Measurements from ENCODE around the gene FN3K.

FN3K gene

GRCh38 chr17:82788206-82789001 lies 53.0 kb downstream of the FN3K start:
- no peak for TF ChIP-seq CTCF (IDR thresholded peaks at IDR 0.05; ENCODE audit: insufficient read depth, low read length, poor library complexity, severe bottlenecking)
- no peak for TF ChIP-seq EZH2phosphoT487 (conservative IDR thresholded peaks at IDR 0.05; ENCODE audit: low read length)
- Histone ChIP-seq H3K4me3 (ENCODE audit: insufficient read depth, low read length, poor library complexity, severe bottlenecking) (no peak overlapping the region), H3K27ac (ENCODE audit: low read depth, low read length) (no peak overlapping the region), H3K4me2 (ENCODE audit: low read depth, low read length, poor library complexity, severe bottlenecking) (no peak overlapping the region), H4K20me1 (ENCODE audit: low read depth, low read length) (no peaks in the 10 kb centered on the region), H2AFZ (ENCODE audit: low read depth, low read length, severe bottlenecking) (no peak overlapping the region), H3K9me3 (ENCODE audit: insufficient read depth, low read length) (no peaks in the 10 kb centered on the region), H3K27me3 (ENCODE audit: low read length) (no peaks in the 10 kb centered on the region), H3F3A (ENCODE audit: insufficient read depth) (no peaks in the 10 kb centered on the region), H3K36me3 (ENCODE audit: low read length) (no peaks in the 10 kb centered on the region), H3K9me2 (replicated peaks; ENCODE audit: insufficient read depth, low read length) (no peaks in the 10 kb centered on the region), H3K9ac (ENCODE audit: low read length) (no peak overlapping the region), H3K79me2 (ENCODE audit: insufficient read depth, low read length) (no peaks in the 10 kb centered on the region; the same call in 1 of the 2 replicates)

GRCh38 chr17:82789051-82789592 lies 53.7 kb downstream of the FN3K start:
- Histone ChIP-seq H3K9ac (ENCODE audit: low read length) (no peak overlapping the region), H3K4me2 (ENCODE audit: low read depth, low read length, poor library complexity, severe bottlenecking) (no peak overlapping the region), H3K4me3 (ENCODE audit: insufficient read depth, low read length, poor library complexity, severe bottlenecking) (no peak overlapping the region), H3F3A (ENCODE audit: insufficient read depth) (no peaks in the 10 kb centered on the region), H3K27me3 (ENCODE audit: low read length) (no peaks in the 10 kb centered on the region), H4K20me1 (ENCODE audit: low read depth, low read length) (no peaks in the 10 kb centered on the region), H3K9me2 (replicated peaks; ENCODE audit: insufficient read depth, low read length) (no peaks in the 10 kb centered on the region), H3K36me3 (ENCODE audit: low read length) (no peaks in the 10 kb centered on the region), H2AFZ (ENCODE audit: low read depth, low read length, severe bottlenecking) (no peak overlapping the region), H3K79me2 (ENCODE audit: insufficient read depth, low read length) (peaks cover under 1% of the 10 kb centered on the region; the same call in 1 of the 2 replicates), H3K9me3 (ENCODE audit: insufficient read depth, low read length) (no peaks in the 10 kb centered on the region), H3K27ac (ENCODE audit: low read depth, low read length) (no peak overlapping the region)
- TF ChIP-seq EZH2phosphoT487 (conservative IDR thresholded peaks at IDR 0.05; ENCODE audit: low read length) (no peak), CTCF (IDR thresholded peaks at IDR 0.05; ENCODE audit: insufficient read depth, low read length, poor library complexity, severe bottlenecking) (no peak)

- Histone ChIP-seq H3K4me3 (ENCODE audit: insufficient read depth, low read length, poor library complexity, severe bottlenecking) (no peak overlapping the region), H3K79me2 (ENCODE audit: insufficient read depth, low read length) (peaks cover 3% of the 10 kb centered on the region; the same call in 1 of the 2 replicates), H4K20me1 (ENCODE audit: low read depth, low read length) (no peaks in the 10 kb centered on the region)
Measured at GRCh38 chr17:82789806-82790205, 54.4 kb downstream of the FN3K start.

More at GRCh38 chr17:82789806-82790205, 54.4 kb downstream of the FN3K start:
- no peak overlapping the region for H2AFZ ChIP-seq (ENCODE audit: low read depth, low read length, severe bottlenecking)
- H3F3A ChIP-seq (ENCODE audit: insufficient read depth) = no peaks in the 10 kb centered on the region
- H3K4me2 ChIP-seq (ENCODE audit: low read depth, low read length, poor library complexity, severe bottlenecking) = no peak overlapping the region
- no peak overlapping the region for H3K27ac ChIP-seq (ENCODE audit: low read depth, low read length)
- H3K27me3 ChIP-seq (ENCODE audit: low read length) = no peaks in the 10 kb centered on the region
- H3K36me3 ChIP-seq (ENCODE audit: low read length) = no peaks in the 10 kb centered on the region
- no peaks in the 10 kb centered on the region for H3K9me2 ChIP-seq (replicated peaks; ENCODE audit: insufficient read depth, low read length)
- no peaks in the 10 kb centered on the region for H3K9me3 ChIP-seq (ENCODE audit: insufficient read depth, low read length)
- H3K9ac ChIP-seq (ENCODE audit: low read length) = no peak overlapping the region
- TF ChIP-seq CTCF (IDR thresholded peaks at IDR 0.05; ENCODE audit: insufficient read depth, low read length, poor library complexity, severe bottlenecking) = no peak
- no peak for TF ChIP-seq EZH2phosphoT487 (conservative IDR thresholded peaks at IDR 0.05; ENCODE audit: low read length)
